Caco-2 (cell line): Measurements from ENCODE around the gene CHEK2. TPM values are rescaled to one million over a fixed set of nuclear protein-coding genes. Genes with fewer than 3 reads are reported as not detected.
"Not testable (repeated sequence)": the region's sequence is repeated elsewhere in the genome, so short reads cannot be mapped to it uniquely, and the experiment has no call there.

ENCODE experiments used
- BruUV-seq: library from RNA; stranded (reverse); fragments of 400-500 nt; replicated peaks from 2 replicates; lab custom pipeline; 2021; lab: Mats Ljungman, UMichigan
- CTCF ChIA-PET: fragments of 300-600 bp; sonication (Branson Sonifier 250); formaldehyde crosslinking; loops from one replicate; lab custom pipeline; 2022; ENCODE audit warnings: antibody characterized with exemption; lab: Charles Lee
- POLR2A ChIA-PET: fragments of 300-600 bp; sonication (Branson Sonifier 250); formaldehyde crosslinking; loops from one replicate; lab custom pipeline; 2022; ENCODE audit warnings: antibody characterized with exemption; lab: Charles Lee
- DNase-seq, 2 experiments: peaks; one replicate each; pipeline versions ENCODE4 v3.0.0 to v3.0.0-alpha.2; 2020 to 2022
- H3K27me3 ChIP-seq: replicated peaks from 2 replicates; pipeline ENCODE4 v1.6.0; 2011; ENCODE audit warnings: low read length; ENCODE audit not compliant: control insufficient read depth, insufficient read depth
- H3K36me3 ChIP-seq: 2 replicates; pipeline ENCODE4 v1.5.1; 2011; ENCODE audit warnings: low read length; ENCODE audit not compliant: control insufficient read depth, insufficient read depth
- H3K4me1 ChIP-seq: fragments of 250-450 bp; sonication (Bioruptor Pico); 2 replicates; pipeline ENCODE4 v1.5.1; 2020; ENCODE audit warnings: mild to moderate bottlenecking
- H3K4me3 ChIP-seq: 2 replicates; pipeline ENCODE4 v1.5.1; 2011; ENCODE audit warnings: low read depth, mild to moderate bottlenecking, control low read depth, low read length
- H3K9me3 ChIP-seq: fragments of 250-450 bp; sonication (Bioruptor Pico); 2 replicates; pipeline ENCODE4 v1.5.1; 2020; ENCODE audit warnings: mild to moderate bottlenecking, moderate library complexity
- H3K27ac Mint-ChIP-seq: one replicate; pipeline ENCODE4 v1.8.0; 2022; ENCODE audit warnings: mixed read lengths; ENCODE audit not compliant: unreplicated experiment
- H3K27me3 Mint-ChIP-seq: one replicate; pipeline ENCODE4 v1.8.0; 2022; ENCODE audit warnings: mixed read lengths; ENCODE audit not compliant: insufficient read depth, unreplicated experiment
- H3K36me3 Mint-ChIP-seq: one replicate; pipeline ENCODE4 v1.8.0; 2022; ENCODE audit warnings: mild to moderate bottlenecking, mixed read lengths; ENCODE audit not compliant: insufficient read depth, unreplicated experiment
- H3K4me1 Mint-ChIP-seq: one replicate; pipeline ENCODE4 v1.8.0; 2022; ENCODE audit warnings: low read depth, mixed read lengths; ENCODE audit not compliant: unreplicated experiment
- H3K4me3 Mint-ChIP-seq: one replicate; pipeline ENCODE4 v1.8.0; 2022; ENCODE audit warnings: mild to moderate bottlenecking, moderate library complexity, mixed read lengths; ENCODE audit not compliant: unreplicated experiment
- H3K9me3 Mint-ChIP-seq: one replicate; pipeline ENCODE4 v1.8.0; 2022; ENCODE audit warnings: mixed read lengths; ENCODE audit not compliant: unreplicated experiment
- CTCF ChIP-seq, 2 experiments: fragments of 200-600 bp in 1 of 2; IDR thresholded peaks; 1 replicate in 1 of 2; 2 replicates in 1 of 2; pipeline versions ENCODE4 v1.5.1 to v1.8.0; 2011 to 2022; ENCODE audit warnings: antibody characterized with exemption in 1 of 2, control low read depth in 1 of 2, inconsistent platforms in 1 of 2, low read depth in 1 of 2, low read length in 1 of 2, mild to moderate bottlenecking in 1 of 2, moderate library complexity in 1 of 2; ENCODE audit not compliant: insufficient read depth in 1 of 2, severe bottlenecking in 1 of 2, unreplicated experiment in 1 of 2
- intact Hi-C: fragments of 100-400 bp; cut with micrococcal nuclease; formaldehyde crosslinking; loops from one replicate; pipeline ENCODE4 v1.10.0; 2022; ENCODE audit not compliant: unreplicated experiment
- total RNA-seq: library from RNA; stranded (reverse); gene quantifications from 2 replicates; pipeline ENCODE4 v1.2.3, GENCODE V29; 2022

Gene CHEK2
- total RNA-seq, 1 experiment from 2014 or later: 38.0 TPM

GRCh38 chr22:28669387-28669786, 72.2 kb downstream of the CHEK2 start:
- Histone ChIP-seq H3K36me3 (no peaks in the 10 kb centered on the region), H3K9me3 (0 out of 2 replicates have a peak, but pooled peaks cover 3% of the 10 kb centered on the region), H3K4me1 (no peaks in the 10 kb centered on the region), H3K27me3 (no peaks in the 10 kb centered on the region), H3K4me3 (no peak overlapping the region)
- CTCF ChIA-PET: no interaction called here
- H3K27ac Mint-ChIP-seq: no peak overlapping the region
- BruUV-seq: no TSS peak
- TF ChIP-seq CTCF (IDR thresholded peaks at IDR 0.05; ENCODE audit: insufficient read depth in 1 of 2, low read depth in 1 of 2, low read length in 1 of 2, severe bottlenecking in 1 of 2, unreplicated experiment in 1 of 2): no peak
- intact Hi-C loops: no loop called here
- POLR2A ChIA-PET: no interaction called here
- peaks cover 9% of the 10 kb centered on the region for H3K9me3 Mint-ChIP-seq
- H3K36me3 Mint-ChIP-seq: no peaks in the 10 kb centered on the region
- no peak overlapping the region for H3K4me3 Mint-ChIP-seq
- DNase-seq: no peak
- H3K4me1 Mint-ChIP-seq: no peaks in the 10 kb centered on the region
- H3K27me3 Mint-ChIP-seq: no peaks in the 10 kb centered on the region

- H3K4me1 Mint-ChIP-seq, H3K4me3 ChIP-seq, H3K9me3 ChIP-seq, DNase-seq, H3K36me3 ChIP-seq, CTCF ChIA-PET, H3K36me3 Mint-ChIP-seq, H3K4me1 ChIP-seq, H3K4me3 Mint-ChIP-seq, H3K9me3 Mint-ChIP-seq, BruUV-seq, intact Hi-C loops, H3K27me3 Mint-ChIP-seq, H3K27ac Mint-ChIP-seq, H3K27me3 ChIP-seq: not testable (repeated sequence)
- POLR2A ChIA-PET: interaction anchor here (0.6 to 0.7 kb wide), 2 partner anchors 109 to 311 kb away, joined by 3 read pairs; partner anchors contain the start of gene CCDC117
These were observed 78.1 kb downstream of the CHEK2 start for GRCh38 chr22:28663569-28663942.

GRCh38 chr22:28658448-28658847, 83.2 kb downstream of the CHEK2 start:
- Mint-ChIP-seq H3K4me1 (no peaks in the 10 kb centered on the region), H3K4me3 (no peak overlapping the region), H3K27ac (no peak overlapping the region), H3K36me3 (peaks cover 5% of the 10 kb centered on the region), H3K27me3 (no peaks in the 10 kb centered on the region), H3K9me3 (no peaks in the 10 kb centered on the region)
- POLR2A ChIA-PET: no interaction called here
- Histone ChIP-seq H3K36me3 (no peaks in the 10 kb centered on the region), H3K4me1 (no peaks in the 10 kb centered on the region), H3K9me3 (no peaks in the 10 kb centered on the region), H3K27me3 (no peaks in the 10 kb centered on the region), H3K4me3 (no peak overlapping the region)
- intact Hi-C loops: no loop called here
- BruUV-seq: no TSS peak
- CTCF ChIA-PET: no interaction called here
- DNase-seq: no peak
- TF ChIP-seq CTCF (IDR thresholded peaks at IDR 0.05; ENCODE audit: insufficient read depth in 1 of 2, low read depth in 1 of 2, low read length in 1 of 2, severe bottlenecking in 1 of 2, unreplicated experiment in 1 of 2): no peak

GRCh38 chr22:28656181-28656580, 85.4 kb downstream of the CHEK2 start:
- Histone ChIP-seq H3K4me3 (no peak overlapping the region), H3K4me1 (no peaks in the 10 kb centered on the region), H3K27me3 (no peaks in the 10 kb centered on the region), H3K36me3 (no peaks in the 10 kb centered on the region), H3K9me3 (0 out of 2 replicates have a peak, but pooled peaks cover 5% of the 10 kb centered on the region)
- Mint-ChIP-seq H3K4me1 (no peaks in the 10 kb centered on the region), H3K36me3 (no peaks in the 10 kb centered on the region), H3K27ac (no peak overlapping the region), H3K4me3 (no peak overlapping the region), H3K9me3 (no peaks in the 10 kb centered on the region), H3K27me3 (no peaks in the 10 kb centered on the region)
- CTCF ChIA-PET: no interaction called here
- no peak for TF ChIP-seq CTCF (IDR thresholded peaks at IDR 0.05; ENCODE audit: insufficient read depth in 1 of 2, low read depth in 1 of 2, low read length in 1 of 2, severe bottlenecking in 1 of 2, unreplicated experiment in 1 of 2)
- no peak for DNase-seq
- no TSS peak for BruUV-seq
- POLR2A ChIA-PET: no interaction called here
- intact Hi-C loops: no loop called here
